GM21717 (cell line): ENCODE data around the gene CEP112.
"Not testable (repeated sequence)": the region's sequence is repeated elsewhere in the genome, so short reads cannot be mapped to it uniquely, and the experiment has no call there.

ENCODE experiments used
- ATAC-seq: cut with Tn5 transposase; IDR thresholded peaks from one replicate; pipeline ENCODE4 v1.9.1; 2021; ENCODE audit warnings: mild to moderate bottlenecking, moderate library complexity; ENCODE audit not compliant: unreplicated experiment

The CEP112 gene

GRCh38 chr17:66085221-66085620 is 106.7 kb downstream of the CEP112 start:
- ATAC-seq, result no peak

DNA sequence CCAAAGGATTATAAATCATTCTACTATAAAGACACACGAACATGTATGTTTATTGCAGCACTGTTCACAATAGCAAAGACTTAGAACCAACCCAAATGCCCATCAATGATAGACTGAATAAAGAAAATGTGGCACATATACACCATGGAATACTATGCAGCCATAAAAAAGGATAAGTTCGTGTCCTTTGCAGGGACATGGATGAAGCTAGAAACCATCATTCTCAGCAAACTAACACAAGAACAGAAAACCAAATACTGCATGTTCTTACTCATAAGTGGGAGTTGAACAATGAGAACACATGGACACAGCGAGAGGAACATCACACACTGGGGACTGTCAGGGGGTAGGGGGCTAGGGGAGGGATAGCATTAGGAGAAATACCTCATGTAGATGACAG is 111.3 kb downstream of the CEP112 start:
- ATAC-seq, result not testable (repeated sequence)

DNA sequence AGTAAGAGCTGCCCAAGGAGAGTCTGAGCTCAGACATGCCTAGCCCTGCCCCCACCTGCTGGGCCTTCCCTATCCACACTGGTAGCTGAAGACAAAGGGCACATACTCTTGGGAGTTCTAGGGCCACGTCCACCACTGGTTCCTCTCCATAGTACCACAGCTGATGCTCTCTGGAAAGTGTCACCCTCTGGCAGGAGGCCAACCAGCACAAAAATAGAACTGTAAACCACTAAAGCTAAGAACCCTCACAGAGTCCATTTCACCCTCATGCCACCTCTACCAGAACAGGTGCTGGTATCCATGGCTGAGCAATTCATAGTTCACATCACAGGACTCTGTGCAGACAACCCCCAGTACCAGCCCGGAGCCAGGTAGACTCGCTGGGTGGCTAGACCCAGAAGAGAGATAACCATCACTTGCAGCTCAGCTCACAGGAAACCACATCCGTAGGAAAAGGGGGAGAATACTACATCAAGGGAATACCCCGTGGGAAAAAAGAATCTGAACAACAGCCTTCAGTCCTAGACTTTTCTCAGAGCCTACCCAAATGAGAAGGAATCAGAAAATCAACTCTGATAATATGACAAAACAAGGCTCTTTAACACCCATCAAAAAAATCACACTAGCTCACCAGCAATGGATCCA is 115.3 kb downstream of the CEP112 start:
- no peak for ATAC-seq

GRCh38 chr17:66073384-66073783 is 118.5 kb downstream of the CEP112 start:
- ATAC-seq, result no peak

- ATAC-seq, result no peak
Measured at GRCh38 chr17:66063686-66064085, 128.2 kb downstream of the CEP112 start.

GRCh38 chr17:66056148-66056547 is 135.8 kb downstream of the CEP112 start:
- no peak for ATAC-seq

GRCh38 chr17:66054242-66054641 is 137.7 kb downstream of the CEP112 start:
- no peak for ATAC-seq

DNA sequence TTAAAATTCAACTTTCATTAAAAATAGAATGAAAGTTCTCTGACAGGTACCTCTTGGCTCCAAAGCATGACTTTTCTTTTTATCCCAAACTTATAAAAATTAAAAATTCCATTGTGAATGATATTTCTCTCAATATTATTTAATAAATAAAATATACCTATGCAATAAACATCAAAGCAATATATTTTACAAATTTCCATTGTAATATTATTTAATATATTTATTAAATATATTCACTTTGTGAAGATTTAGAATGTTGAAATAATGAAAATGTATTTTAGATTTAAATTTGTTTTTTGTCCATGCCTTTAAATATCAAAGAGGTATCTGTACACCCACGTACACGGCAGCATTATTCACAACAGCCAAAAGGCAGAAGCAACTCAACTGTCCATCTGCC is 147.8 kb downstream of the CEP112 start:
- ATAC-seq, result no peak

- ATAC-seq, result no peak
Measured at GRCh38 chr17:66043419-66043818, 148.5 kb downstream of the CEP112 start.

GRCh38 chr17:66040402-66040801 is 151.5 kb downstream of the CEP112 start:
- no peak for ATAC-seq

DNA sequence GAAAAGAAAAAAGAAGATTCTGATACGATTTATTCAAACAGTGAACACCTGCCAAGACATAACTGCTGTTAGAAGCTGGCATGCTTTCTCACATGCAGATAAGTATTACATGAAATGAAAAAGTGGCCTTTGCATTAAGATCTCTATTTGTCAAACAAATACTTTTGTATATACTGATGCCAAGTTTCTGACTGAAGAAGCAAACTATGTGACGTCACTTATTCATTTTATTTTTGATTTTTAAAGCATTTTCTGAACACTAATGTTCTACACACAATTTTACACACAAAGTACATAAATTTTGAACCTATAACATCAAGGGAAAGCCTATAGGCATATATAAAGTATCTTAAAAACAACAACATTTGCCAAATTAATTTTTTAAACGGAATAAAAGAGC is 153.8 kb downstream of the CEP112 start:
- ATAC-seq, result no peak

- ATAC-seq, result no peak
Measured at GRCh38 chr17:66037221-66037620, 154.7 kb downstream of the CEP112 start.

DNA sequence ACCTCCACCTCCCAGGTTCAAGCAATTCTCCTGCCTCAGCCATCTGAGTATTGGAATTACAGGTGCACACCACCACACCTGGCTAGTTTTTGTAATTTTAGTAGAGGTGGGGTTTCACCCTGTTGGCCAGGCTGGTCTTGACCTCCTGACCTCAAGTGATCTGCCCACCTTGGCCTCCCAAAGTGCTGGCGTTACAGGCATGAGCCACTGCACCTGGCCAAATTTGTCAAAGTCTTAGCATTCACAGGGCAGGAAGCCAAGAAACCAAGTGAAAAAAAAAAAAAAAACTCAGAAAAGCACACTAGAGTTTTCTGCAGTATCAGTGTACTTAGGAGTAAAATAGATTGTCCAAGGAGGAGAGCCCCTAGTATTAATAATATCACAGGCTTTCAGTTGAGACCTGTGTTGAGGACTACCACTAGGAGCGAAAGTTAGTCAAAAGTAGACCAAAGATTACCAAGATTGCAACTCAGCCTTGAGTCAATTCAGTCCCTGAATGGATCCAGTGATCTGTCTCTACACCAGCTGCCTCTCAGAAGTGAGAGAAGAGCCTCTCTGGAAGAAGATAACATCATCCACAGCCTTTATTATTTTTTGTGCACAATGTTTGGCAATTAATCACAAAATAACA is 159.7 kb downstream of the CEP112 start:
- ATAC-seq, result peak; percentile 85

DNA sequence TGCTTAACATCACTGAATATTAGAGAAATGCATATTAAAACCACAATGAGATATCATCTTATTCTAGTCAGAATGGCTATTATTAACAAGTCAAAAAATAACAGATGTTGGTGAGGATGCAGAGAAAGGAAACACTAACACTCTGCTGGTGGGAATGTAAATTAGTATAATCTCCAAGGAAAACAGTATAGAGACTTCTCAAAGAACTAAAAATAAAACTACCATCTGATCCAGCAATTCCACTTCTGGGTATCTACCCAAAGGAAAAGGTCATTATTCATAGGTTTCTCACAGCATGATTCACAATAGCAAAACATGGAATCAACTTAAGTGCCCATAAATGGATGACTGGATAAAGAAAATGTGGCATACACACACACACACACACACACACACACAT is 166.4 kb downstream of the CEP112 start:
- ATAC-seq, result no peak

DNA sequence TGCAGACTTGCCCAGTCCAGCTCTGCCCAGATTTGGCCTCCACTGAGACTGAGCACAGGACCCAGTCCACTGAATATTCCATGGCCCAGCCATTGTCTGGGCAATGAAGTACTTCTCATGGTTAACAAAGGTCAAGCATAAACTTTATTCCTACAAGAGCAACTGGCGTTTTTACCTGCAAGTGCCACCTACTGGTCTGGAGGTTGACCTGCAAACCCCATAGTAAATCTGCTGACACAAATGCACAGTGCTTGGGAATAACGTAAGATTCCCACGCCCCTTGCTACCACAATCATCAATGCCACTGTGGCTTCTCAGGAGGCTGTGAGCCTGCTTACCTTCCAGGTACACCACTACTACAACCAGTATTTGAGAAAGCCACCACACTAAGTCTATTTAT is 170.2 kb downstream of the CEP112 start:
- no peak for ATAC-seq

DNA sequence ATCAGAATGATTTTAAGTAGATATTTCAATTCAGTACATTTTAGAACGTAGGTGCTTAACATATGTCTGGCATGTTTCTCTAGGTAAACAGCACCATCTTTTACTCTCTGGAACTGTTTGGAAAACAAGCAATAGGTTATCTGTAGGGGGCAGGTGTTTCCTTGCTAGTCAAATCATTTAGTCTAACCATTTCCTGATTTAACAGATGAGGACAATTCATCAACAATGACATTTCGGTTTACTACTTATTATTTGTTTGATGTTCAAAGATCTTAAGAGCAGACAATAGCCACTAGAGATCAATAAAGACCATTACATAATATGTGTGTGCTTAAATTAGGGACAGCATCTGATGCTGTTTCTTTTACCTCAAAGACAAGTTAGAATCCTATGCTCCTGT is 173.1 kb downstream of the CEP112 start:
- no peak for ATAC-seq

- no peak for ATAC-seq
Measured at GRCh38 chr17:66016231-66016630, 175.7 kb downstream of the CEP112 start.

DNA sequence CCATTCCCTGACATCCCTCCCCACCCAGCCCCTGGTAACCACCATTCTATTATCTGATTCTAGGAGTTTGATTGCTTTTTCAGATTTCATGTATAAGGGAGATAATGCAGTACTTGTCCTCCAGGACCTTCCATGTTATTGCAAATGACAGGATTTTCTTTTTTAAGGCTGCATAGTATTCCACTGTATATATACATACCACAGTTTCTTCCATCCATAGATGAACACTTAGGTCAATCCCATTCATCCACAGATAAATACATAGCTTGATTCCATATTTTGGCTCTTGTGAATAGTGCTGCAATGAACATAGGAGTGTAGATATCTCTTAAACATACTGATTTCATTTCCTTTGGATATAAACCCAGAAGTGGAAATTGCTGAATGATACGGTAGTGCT is 183.3 kb downstream of the CEP112 start:
- ATAC-seq, result no peak

- ATAC-seq, result no peak
Measured at GRCh38 chr17:66006654-66007053, 185.3 kb downstream of the CEP112 start.

GRCh38 chr17:66002812-66003211 is 189.1 kb downstream of the CEP112 start:
- ATAC-seq, result no peak

- ATAC-seq, result no peak
Measured at GRCh38 chr17:66002063-66002585, 189.8 kb downstream of the CEP112 start.

DNA sequence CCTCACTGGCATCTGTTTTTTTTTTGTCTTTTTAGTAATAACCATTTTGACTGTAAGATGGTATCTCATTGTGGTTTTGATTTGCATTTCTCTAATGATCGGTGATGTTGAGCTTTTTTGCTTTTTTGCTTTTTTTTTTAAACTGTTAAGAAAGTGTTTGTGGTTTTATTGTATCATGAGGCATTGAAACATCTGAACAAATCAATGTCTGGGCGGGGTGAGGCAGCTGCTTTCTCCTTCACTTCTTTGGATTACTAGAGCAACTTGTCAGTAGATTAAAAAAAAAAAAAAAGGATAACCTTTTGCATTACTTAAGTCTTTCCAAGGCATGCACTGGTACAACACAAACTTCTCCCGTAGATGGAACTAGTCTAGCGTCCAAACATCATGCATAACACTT is 191.7 kb downstream of the CEP112 start:
- no peak for ATAC-seq

DNA sequence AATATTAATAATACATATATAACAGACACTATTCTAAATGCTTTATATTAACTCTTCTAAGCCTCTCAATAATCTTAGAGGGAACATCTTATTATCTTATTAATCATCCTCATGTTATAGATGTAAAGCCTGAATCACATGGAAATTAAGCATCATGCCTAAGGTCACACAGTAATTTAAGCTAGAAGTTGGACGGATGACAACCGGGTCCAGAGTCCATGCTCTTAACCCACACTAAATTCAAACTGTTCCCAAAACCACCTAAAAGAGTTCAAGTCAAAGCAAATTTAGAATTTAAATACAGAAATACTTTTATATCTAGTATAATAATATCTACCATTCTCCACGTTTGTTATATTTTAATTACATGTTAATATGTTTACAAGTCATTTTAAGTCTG is 193.3 kb downstream of the CEP112 start:
- no peak for ATAC-seq
